PC-9 (cell line): Measurements from ENCODE around the gene DNAJA2. TPM values are rescaled to one million over a fixed set of nuclear protein-coding genes. Genes with fewer than 3 reads are reported as not detected.

Experiments
- BruUV-seq: library from RNA; stranded (reverse); fragments of 400-500 nt; replicated peaks from 2 replicates; lab custom pipeline; 2021; lab: Mats Ljungman, UMichigan
- CTCF ChIA-PET: fragments of 300-600 bp; sonication (Branson Sonifier 250); formaldehyde crosslinking; loops from one replicate; lab custom pipeline; 2022; ENCODE audit warnings: antibody characterized with exemption; lab: Charles Lee
- POLR2A ChIA-PET: fragments of 300-600 bp; sonication (Branson Sonifier 250); formaldehyde crosslinking; loops from one replicate; lab custom pipeline; 2022; ENCODE audit warnings: antibody characterized with exemption; ENCODE audit not compliant: unreplicated experiment; lab: Charles Lee
- DNase-seq, 2 experiments: peaks; one replicate each; pipeline versions ENCODE4 v3.0.0 to v3.0.0-alpha.2; 2015 to 2022; ENCODE audit warnings: mixed read lengths in 1 of 2
- H2AFZ ChIP-seq: fragments of 200-600 bp; sonication (generic); 2 replicates; pipeline ENCODE4 v1.8.1; 2017; ENCODE audit warnings: antibody characterized with exemption
- H3F3A ChIP-seq: fragments of 200-600 bp; sonication (generic); 2 replicates; pipeline ENCODE4 v1.8.1; 2017; ENCODE audit warnings: antibody characterized with exemption, mild to moderate bottlenecking, low read depth; ENCODE audit not compliant: insufficient read depth
- H3K27ac ChIP-seq: fragments of 200-600 bp; sonication (generic); 2 replicates; pipeline ENCODE4 v1.6.1; 2016; ENCODE audit warnings: mixed run types
- H3K27me3 ChIP-seq: fragments of 200-600 bp; sonication (generic); 2 replicates; pipeline ENCODE4 v1.6.1; 2016; ENCODE audit warnings: low read depth, mixed run types; ENCODE audit not compliant: insufficient read depth
- H3K36me3 ChIP-seq: fragments of 200-600 bp; sonication (generic); 2 replicates; pipeline ENCODE4 v1.6.1; 2016; ENCODE audit warnings: low read depth, mixed run types
- H3K4me1 ChIP-seq: fragments of 200-600 bp; sonication (generic); replicated peaks from 2 replicates; pipeline ENCODE4 v1.6.1; 2016; ENCODE audit warnings: mixed run types; ENCODE audit not compliant: insufficient read depth
- H3K4me2 ChIP-seq: fragments of 200-600 bp; sonication (generic); 2 replicates; pipeline ENCODE4 v1.6.1; 2017; ENCODE audit warnings: mixed run types
- H3K4me3 ChIP-seq: fragments of 200-600 bp; sonication (generic); 2 replicates; pipeline ENCODE4 v1.6.1; 2016; ENCODE audit warnings: mixed run types
- H3K79me2 ChIP-seq: fragments of 200-600 bp; sonication (generic); 2 replicates; pipeline ENCODE4 v1.6.1; 2017; ENCODE audit warnings: low read depth, mixed run types
- H3K9me2 ChIP-seq: fragments of 200-600 bp; sonication (generic); 2 replicates; pipeline ENCODE4 v1.8.1; 2017; ENCODE audit warnings: mild to moderate bottlenecking; ENCODE audit not compliant: insufficient read depth
- H3K9me3 ChIP-seq: fragments of 200-600 bp; sonication (generic); 2 replicates; pipeline ENCODE4 v1.8.1; 2016; ENCODE audit warnings: low read depth; ENCODE audit not compliant: insufficient read depth
- H4K20me1 ChIP-seq: fragments of 200-600 bp; sonication (generic); 2 replicates; pipeline ENCODE4 v1.8.1; 2017; ENCODE audit not compliant: insufficient read depth
- CTCF ChIP-seq: fragments of 200-600 bp; sonication (generic); conservative IDR thresholded peaks from 2 replicates; pipeline ENCODE4 v1.6.1; 2017; ENCODE audit warnings: mixed run types, antibody characterized with exemption, mild to moderate bottlenecking, moderate library complexity
- EZH2 ChIP-seq: fragments of 200-600 bp; sonication (generic); IDR thresholded peaks from 2 replicates; pipeline ENCODE4 v1.8.0; 2017; ENCODE audit warnings: antibody characterized with exemption, low read depth
- intact Hi-C: fragments of 100-400 bp; cut with micrococcal nuclease; formaldehyde crosslinking; loops from one replicate; pipeline ENCODE4 v1.10.0; 2022; ENCODE audit not compliant: unreplicated experiment
- total RNA-seq: library from RNA; stranded (reverse); gene quantifications from 2 replicates; pipeline ENCODE4 v1.2.3, GENCODE V29; 2021

The DNAJA2 gene
- total RNA-seq, 1 experiment from 2014 or later = 89.8 TPM

DNA sequence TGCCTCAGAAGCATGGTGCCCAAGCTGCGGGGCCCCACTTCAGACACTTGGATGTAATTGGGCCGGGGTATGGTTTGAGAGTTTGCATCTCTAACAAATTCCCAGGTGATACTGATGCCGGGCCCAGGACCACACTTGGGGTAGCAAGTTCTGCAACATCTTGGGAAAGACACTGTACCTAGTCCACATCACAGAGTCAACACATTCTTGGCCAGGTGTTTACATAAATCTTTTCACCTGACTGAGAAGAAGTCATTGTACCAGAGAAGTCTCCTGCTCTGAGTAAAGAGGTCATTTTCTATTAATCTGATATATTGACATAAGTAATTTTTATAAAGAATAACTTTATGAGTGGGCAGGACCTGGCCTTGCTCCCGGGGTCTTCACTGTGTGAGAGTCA, 61.8 kb downstream of the DNAJA2 start:
- POLR2A ChIA-PET = no interaction called here
- TF ChIP-seq CTCF = no peak
- TF ChIP-seq EZH2 = no peak
- Histone ChIP-seq H3K9me3 (no peaks in the 10 kb centered on the region), H4K20me1 (peaks cover 29% of the 10 kb centered on the region), H3K4me1 (no peaks in the 10 kb centered on the region), H3K4me2 (no peak overlapping the region), H3K27me3 (no peaks in the 10 kb centered on the region), H3K36me3 (peaks cover 33% of the 10 kb centered on the region; the same call in 1 of the 2 replicates), H3K9me2 (no peaks in the 10 kb centered on the region), H3K79me2 (no peaks in the 10 kb centered on the region), H2AFZ (no peak overlapping the region), H3F3A (peaks cover 5% of the 10 kb centered on the region; the same call in 1 of the 2 replicates), H3K27ac (no peak overlapping the region), H3K4me3 (no peak overlapping the region)
- no peak for DNase-seq
- no TSS peak for BruUV-seq
- CTCF ChIA-PET = no interaction called here
- intact Hi-C loops = no loop called here

- H3F3A ChIP-seq = peaks cover 5% of the 10 kb centered on the region; the same call in 1 of the 2 replicates
- peaks cover 29% of the 10 kb centered on the region for H4K20me1 ChIP-seq
- TF ChIP-seq CTCF (no peak), EZH2 (no peak)
- no peaks in the 10 kb centered on the region for H3K9me3 ChIP-seq
- H3K27me3 ChIP-seq = no peaks in the 10 kb centered on the region
- no peak overlapping the region for H3K4me3 ChIP-seq
- POLR2A ChIA-PET = no interaction called here
- no peaks in the 10 kb centered on the region for H3K9me2 ChIP-seq
- H3K4me1 ChIP-seq = no peaks in the 10 kb centered on the region
- H3K4me2 ChIP-seq = no peak overlapping the region
- peaks cover 33% of the 10 kb centered on the region; the same call in 1 of the 2 replicates for H3K36me3 ChIP-seq
- DNase-seq = no peak
- H3K27ac ChIP-seq = no peak overlapping the region
- H3K79me2 ChIP-seq = no peaks in the 10 kb centered on the region
- BruUV-seq = no TSS peak
- CTCF ChIA-PET = no interaction called here
- H2AFZ ChIP-seq = no peak overlapping the region
- intact Hi-C loops = no loop called here
Measured at GRCh38 chr16:46911038-46911437, 62.4 kb downstream of the DNAJA2 start.

- Histone ChIP-seq H3K27ac (no peak overlapping the region), H3K4me2 (no peak overlapping the region), H3K9me2 (no peaks in the 10 kb centered on the region), H3K4me1 (no peaks in the 10 kb centered on the region), H3K36me3 (peaks cover 28% of the 10 kb centered on the region; the same call in 1 of the 2 replicates), H2AFZ (no peak overlapping the region), H3K9me3 (no peaks in the 10 kb centered on the region), H3K4me3 (no peak overlapping the region), H3K27me3 (no peaks in the 10 kb centered on the region), H3F3A (peaks cover 5% of the 10 kb centered on the region; the same call in 1 of the 2 replicates), H4K20me1 (peaks cover 29% of the 10 kb centered on the region), H3K79me2 (no peaks in the 10 kb centered on the region)
- TF ChIP-seq EZH2 (no peak), CTCF (peak; percentile 89)
- peak; percentile 44 to 52 for DNase-seq
- CTCF ChIA-PET = interaction anchor here (1.4 to 2.3 kb wide), 2 partner anchors 54 to 235 kb away, joined by 11 to 26 read pairs; no protein-coding TSS in a partner anchor
- intact Hi-C loops = loop anchor here (1.0 kb wide), 2 partner anchors 54 to 235 kb away; no protein-coding TSS in a partner anchor
- POLR2A ChIA-PET = no interaction called here
- no TSS peak for BruUV-seq
Measured at GRCh38 chr16:46908540-46909372, 64.7 kb downstream of the DNAJA2 start.
